Loucy (cell line): ENCODE results near the gene HLA-DRB1.

Experiments
- H2AFZ ChIP-seq: fragments of 200-600 bp; sonication (generic); 2 replicates; pipeline ENCODE4 v1.6.0; 2016; ENCODE audit warnings: antibody characterized with exemption, mild to moderate bottlenecking, low read length, moderate library complexity
- H3F3A ChIP-seq: fragments of 200-600 bp; 2 replicates; pipeline ENCODE4 v1.6.0; 2016; ENCODE audit warnings: antibody characterized with exemption, low read depth, mild to moderate bottlenecking
- H3K27me3 ChIP-seq: fragments of 200-600 bp; sonication (generic); 2 replicates; pipeline ENCODE4 v1.6.1; 2014; ENCODE audit warnings: low read length, mild to moderate bottlenecking; ENCODE audit not compliant: insufficient read depth, poor library complexity, severe bottlenecking
- H3K36me3 ChIP-seq: fragments of 200-600 bp; sonication (generic); 2 replicates; pipeline ENCODE4 v1.6.1; 2016; ENCODE audit warnings: low read length; ENCODE audit not compliant: insufficient read depth
- H3K4me1 ChIP-seq: fragments of 200-600 bp; sonication (generic); 2 replicates; pipeline ENCODE4 v1.5.1; 2014; ENCODE audit warnings: low read length, mild to moderate bottlenecking; ENCODE audit not compliant: insufficient read depth, poor library complexity, severe bottlenecking
- H3K4me2 ChIP-seq: fragments of 200-600 bp; sonication (generic); 2 replicates; pipeline ENCODE4 v1.6.0; 2014; ENCODE audit warnings: antibody characterized with exemption, low read length, low read depth, mild to moderate bottlenecking; ENCODE audit not compliant: poor library complexity, severe bottlenecking
- H3K4me3 ChIP-seq: fragments of 200-600 bp; sonication (generic); 2 replicates; pipeline ENCODE4 v1.5.1; 2014; ENCODE audit warnings: low read length, mild to moderate bottlenecking, mixed read lengths; ENCODE audit not compliant: poor library complexity, severe bottlenecking
- H3K79me2 ChIP-seq: fragments of 200-600 bp; sonication (generic); 2 replicates; pipeline ENCODE4 v1.6.1; 2014; ENCODE audit warnings: low read length; ENCODE audit not compliant: insufficient read depth
- H3K9ac ChIP-seq: fragments of 200-600 bp; sonication (generic); 2 replicates; pipeline ENCODE4 v1.6.0; 2014; ENCODE audit warnings: mild to moderate bottlenecking, low read depth, low read length, moderate library complexity; ENCODE audit not compliant: poor library complexity, severe bottlenecking
- H3K9me2 ChIP-seq: fragments of 200-600 bp; sonication (generic); replicated peaks from 2 replicates; pipeline ENCODE4 v1.6.1; 2016; ENCODE audit warnings: low read depth, low read length, mixed read lengths
- H3K9me3 ChIP-seq: fragments of 200-600 bp; sonication (generic); 2 replicates; pipeline ENCODE4 v1.6.1; 2014; ENCODE audit warnings: mild to moderate bottlenecking, antibody characterized with exemption, low read length, low read depth; ENCODE audit not compliant: insufficient read depth
- H4K20me1 ChIP-seq: fragments of 200-600 bp; sonication (generic); 2 replicates; pipeline ENCODE4 v1.6.0; 2014; ENCODE audit warnings: antibody characterized with exemption, low read length, mild to moderate bottlenecking; ENCODE audit not compliant: insufficient read depth, poor library complexity, severe bottlenecking
- EZH2phosphoT487 ChIP-seq: fragments of 200-600 bp; IDR thresholded peaks from 2 replicates; pipeline ENCODE4 v1.6.1; 2018; ENCODE audit warnings: antibody characterized with exemption, mild to moderate bottlenecking, moderate library complexity, borderline replicate concordance
- TF ChIP-seq, protein P1 (sequence below): fragments of 200-600 bp; sonication (generic); conservative IDR thresholded peaks from 2 replicates; pipeline ENCODE4 v1.5.1; 2014; ENCODE audit warnings: mild to moderate bottlenecking, antibody characterized with exemption, low read length

Gene HLA-DRB1

DNA sequence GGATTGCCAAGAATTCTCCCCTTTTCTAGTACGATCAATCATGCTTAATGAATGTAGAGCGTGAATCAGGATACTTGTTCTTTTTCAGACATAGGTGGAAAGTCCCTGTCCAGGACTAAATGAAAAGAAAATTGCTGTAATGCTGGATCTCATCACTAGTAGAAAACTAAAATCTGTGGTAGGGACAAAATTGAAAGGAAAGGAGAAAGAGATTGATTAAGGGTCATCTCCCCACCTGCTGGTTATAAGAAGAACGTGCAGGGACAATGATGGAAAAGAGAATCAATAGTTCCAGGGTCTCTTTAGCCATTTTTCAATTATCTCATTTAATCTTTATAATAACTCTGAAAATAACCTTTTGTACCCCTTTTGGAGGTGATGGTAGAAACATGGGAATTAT, 18.7 kb upstream of the HLA-DRB1 start:
- no peak overlapping the region for H3K9ac ChIP-seq
- H3K4me2 ChIP-seq: no peak overlapping the region
- H3K4me3 ChIP-seq: no peak overlapping the region
- peaks cover 3% of the 10 kb centered on the region for H3K4me1 ChIP-seq
- H3K27me3 ChIP-seq: peaks cover 20% of the 10 kb centered on the region
- TF ChIP-seq EZH2phosphoT487: no peak
- TF ChIP-seq, protein P1, sequence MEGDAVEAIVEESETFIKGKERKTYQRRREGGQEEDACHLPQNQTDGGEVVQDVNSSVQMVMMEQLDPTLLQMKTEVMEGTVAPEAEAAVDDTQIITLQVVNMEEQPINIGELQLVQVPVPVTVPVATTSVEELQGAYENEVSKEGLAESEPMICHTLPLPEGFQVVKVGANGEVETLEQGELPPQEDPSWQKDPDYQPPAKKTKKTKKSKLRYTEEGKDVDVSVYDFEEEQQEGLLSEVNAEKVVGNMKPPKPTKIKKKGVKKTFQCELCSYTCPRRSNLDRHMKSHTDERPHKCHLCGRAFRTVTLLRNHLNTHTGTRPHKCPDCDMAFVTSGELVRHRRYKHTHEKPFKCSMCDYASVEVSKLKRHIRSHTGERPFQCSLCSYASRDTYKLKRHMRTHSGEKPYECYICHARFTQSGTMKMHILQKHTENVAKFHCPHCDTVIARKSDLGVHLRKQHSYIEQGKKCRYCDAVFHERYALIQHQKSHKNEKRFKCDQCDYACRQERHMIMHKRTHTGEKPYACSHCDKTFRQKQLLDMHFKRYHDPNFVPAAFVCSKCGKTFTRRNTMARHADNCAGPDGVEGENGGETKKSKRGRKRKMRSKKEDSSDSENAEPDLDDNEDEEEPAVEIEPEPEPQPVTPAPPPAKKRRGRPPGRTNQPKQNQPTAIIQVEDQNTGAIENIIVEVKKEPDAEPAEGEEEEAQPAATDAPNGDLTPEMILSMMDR: no peak
- H3F3A ChIP-seq: no peaks in the 10 kb centered on the region
- H4K20me1 ChIP-seq: no peaks in the 10 kb centered on the region
- no peaks in the 10 kb centered on the region for H3K36me3 ChIP-seq
- H2AFZ ChIP-seq: no peak overlapping the region
- no peaks in the 10 kb centered on the region for H3K9me2 ChIP-seq
- H3K79me2 ChIP-seq: no peaks in the 10 kb centered on the region
- H3K9me3 ChIP-seq: no peaks in the 10 kb centered on the region

DNA sequence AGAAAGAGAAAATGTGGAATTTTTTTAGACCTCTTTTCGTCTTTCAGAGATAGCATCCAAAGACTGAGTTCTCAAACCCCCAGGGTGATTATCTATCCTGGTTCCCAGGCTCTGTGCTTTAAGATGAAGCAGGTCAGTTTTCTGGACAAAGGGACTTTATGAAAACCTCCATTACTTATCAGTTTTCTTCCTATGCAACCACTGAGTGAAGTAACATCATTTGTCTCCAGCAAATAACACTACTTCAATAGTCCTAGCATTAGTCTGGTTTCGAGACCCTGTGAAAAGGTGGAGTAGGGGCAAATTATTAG, 18.3 kb upstream of the HLA-DRB1 start:
- no peaks in the 10 kb centered on the region for H3K79me2 ChIP-seq
- H3K4me2 ChIP-seq: no peak overlapping the region
- TF ChIP-seq EZH2phosphoT487: no peak
- TF ChIP-seq, protein P1: no peak
- no peak overlapping the region for H3K9ac ChIP-seq
- no peaks in the 10 kb centered on the region for H4K20me1 ChIP-seq
- peaks cover 3% of the 10 kb centered on the region for H3K4me1 ChIP-seq
- H3K9me3 ChIP-seq: no peaks in the 10 kb centered on the region
- H3K4me3 ChIP-seq: no peak overlapping the region
- no peaks in the 10 kb centered on the region for H3K36me3 ChIP-seq
- no peaks in the 10 kb centered on the region for H3F3A ChIP-seq
- peaks cover 20% of the 10 kb centered on the region for H3K27me3 ChIP-seq
- H2AFZ ChIP-seq: no peak overlapping the region
- H3K9me2 ChIP-seq: no peaks in the 10 kb centered on the region

DNA sequence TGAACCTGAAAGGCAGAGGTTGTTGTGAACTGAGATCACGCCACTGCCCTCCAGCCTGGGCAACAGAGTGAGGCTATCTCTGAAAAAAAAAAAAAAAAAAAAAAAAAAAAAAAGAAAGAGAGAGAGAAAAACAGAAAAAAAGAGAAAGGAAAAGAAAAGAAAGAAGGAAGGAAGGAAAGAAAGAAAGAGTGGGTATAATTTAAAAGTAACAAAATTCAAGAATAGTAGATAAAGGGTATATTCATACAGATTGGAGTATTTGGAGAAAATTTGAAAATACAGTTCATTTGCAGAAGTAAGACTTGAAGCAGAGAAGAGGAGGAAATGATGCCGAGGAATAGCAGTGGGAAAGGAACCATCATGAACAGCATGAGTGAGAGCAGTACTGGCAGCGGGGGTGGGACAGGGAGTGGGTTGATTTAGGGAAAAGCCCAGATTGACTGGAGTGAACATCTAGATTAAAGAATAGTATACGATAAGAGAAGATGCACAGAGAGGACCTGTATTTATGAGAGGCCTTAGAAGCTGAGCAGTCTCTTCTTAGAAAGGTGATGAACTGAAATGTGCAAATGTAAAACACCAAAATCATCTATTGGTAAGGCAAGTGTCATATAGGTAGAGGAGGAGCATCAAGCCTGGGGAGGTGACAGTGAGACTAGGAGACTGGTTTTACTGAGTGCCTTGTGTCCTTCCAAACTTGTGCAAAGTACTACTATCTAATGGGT, 17.8 kb upstream of the HLA-DRB1 start:
- no peaks in the 10 kb centered on the region for H3K79me2 ChIP-seq
- no peak overlapping the region for H3K4me2 ChIP-seq
- no peaks in the 10 kb centered on the region for H3K9me3 ChIP-seq
- H2AFZ ChIP-seq: no peak overlapping the region
- H3K9me2 ChIP-seq: no peaks in the 10 kb centered on the region
- no peaks in the 10 kb centered on the region for H3F3A ChIP-seq
- peaks cover 20% of the 10 kb centered on the region for H3K27me3 ChIP-seq
- no peak overlapping the region for H3K9ac ChIP-seq
- peaks cover 3% of the 10 kb centered on the region for H3K4me1 ChIP-seq
- TF ChIP-seq, protein P1: no peak
- TF ChIP-seq EZH2phosphoT487: no peak
- H3K4me3 ChIP-seq: no peak overlapping the region
- H4K20me1 ChIP-seq: no peaks in the 10 kb centered on the region
- no peaks in the 10 kb centered on the region for H3K36me3 ChIP-seq
